Cerebellar nuclear complex (tissue), 1 donor: ENCODE measurements around the gene TSPAN14.
"Not testable (repeated sequence)": the region's sequence is repeated elsewhere in the genome, so short reads cannot be mapped to it uniquely, and the experiment has no call there.

Source experiments
- DNase-seq, 2 experiments: peaks; one replicate each; lab custom pipeline; 2025; lab: John Stamatoyannopoulos, UW

The TSPAN14 gene

GRCh38 chr10:80524190-80524909 lies 70.2 kb downstream of the TSPAN14 start:
- no peak for DNase-seq

- no peak for DNase-seq
Observed at GRCh38 chr10:80526218-80526617, 72.1 kb downstream of the TSPAN14 start.

- no peak for DNase-seq
Observed at GRCh38 chr10:80526742-80527141, 72.6 kb downstream of the TSPAN14 start.

GRCh38 chr10:80528185-80528700 lies 74.1 kb downstream of the TSPAN14 start:
- DNase-seq = no peak

- DNase-seq = no peak
Observed at GRCh38 chr10:80528901-80529300, 74.8 kb downstream of the TSPAN14 start.

GRCh38 chr10:80529604-80530003 lies 75.5 kb downstream of the TSPAN14 start:
- DNase-seq = no peak

GRCh38 chr10:80530251-80530650 lies 76.1 kb downstream of the TSPAN14 start:
- DNase-seq = no peak

GRCh38 chr10:80530816-80531215 lies 76.7 kb downstream of the TSPAN14 start:
- no peak for DNase-seq

- no peak for DNase-seq
Observed at GRCh38 chr10:80532571-80532970, 78.5 kb downstream of the TSPAN14 start.

- DNase-seq = not testable (repeated sequence)
Observed at GRCh38 chr10:80534059-80534458, 79.9 kb downstream of the TSPAN14 start.

GRCh38 chr10:80534646-80535045 lies 80.5 kb downstream of the TSPAN14 start:
- not testable (repeated sequence) for DNase-seq

GRCh38 chr10:80535671-80536360 lies 81.7 kb downstream of the TSPAN14 start:
- no peak for DNase-seq

- no peak for DNase-seq
Observed at GRCh38 chr10:80536361-80536835, 82.3 kb downstream of the TSPAN14 start.

- DNase-seq = no peak
Observed at GRCh38 chr10:80537086-80537735, 83.1 kb downstream of the TSPAN14 start.

GRCh38 chr10:80537736-80538480 lies 83.8 kb downstream of the TSPAN14 start, which contains the start of gene SH2D4B:
TSS of gene SH2D4B (plus strand) at chr10:80537902. CDS start at chr10:80538332, 430 bp downstream.
- no peak for DNase-seq

GRCh38 chr10:80538481-80539185 lies 84.5 kb downstream of the TSPAN14 start:
- DNase-seq = no peak

GRCh38 chr10:80539421-80540031 lies 85.4 kb downstream of the TSPAN14 start:
- no peak for DNase-seq

GRCh38 chr10:80540136-80540535 lies 86.0 kb downstream of the TSPAN14 start:
- DNase-seq = no peak

- DNase-seq = no peak
Observed at GRCh38 chr10:80540618-80540980, 86.5 kb downstream of the TSPAN14 start.

- no peak for DNase-seq
Observed at GRCh38 chr10:80540981-80541750, 87.1 kb downstream of the TSPAN14 start.
